ENCODE results near the gene LRRC23.
"Not testable (repeated sequence)": the region's sequence is repeated elsewhere in the genome, so short reads cannot be mapped to it uniquely, and the experiment has no call there.

Gene LRRC23

DNA sequence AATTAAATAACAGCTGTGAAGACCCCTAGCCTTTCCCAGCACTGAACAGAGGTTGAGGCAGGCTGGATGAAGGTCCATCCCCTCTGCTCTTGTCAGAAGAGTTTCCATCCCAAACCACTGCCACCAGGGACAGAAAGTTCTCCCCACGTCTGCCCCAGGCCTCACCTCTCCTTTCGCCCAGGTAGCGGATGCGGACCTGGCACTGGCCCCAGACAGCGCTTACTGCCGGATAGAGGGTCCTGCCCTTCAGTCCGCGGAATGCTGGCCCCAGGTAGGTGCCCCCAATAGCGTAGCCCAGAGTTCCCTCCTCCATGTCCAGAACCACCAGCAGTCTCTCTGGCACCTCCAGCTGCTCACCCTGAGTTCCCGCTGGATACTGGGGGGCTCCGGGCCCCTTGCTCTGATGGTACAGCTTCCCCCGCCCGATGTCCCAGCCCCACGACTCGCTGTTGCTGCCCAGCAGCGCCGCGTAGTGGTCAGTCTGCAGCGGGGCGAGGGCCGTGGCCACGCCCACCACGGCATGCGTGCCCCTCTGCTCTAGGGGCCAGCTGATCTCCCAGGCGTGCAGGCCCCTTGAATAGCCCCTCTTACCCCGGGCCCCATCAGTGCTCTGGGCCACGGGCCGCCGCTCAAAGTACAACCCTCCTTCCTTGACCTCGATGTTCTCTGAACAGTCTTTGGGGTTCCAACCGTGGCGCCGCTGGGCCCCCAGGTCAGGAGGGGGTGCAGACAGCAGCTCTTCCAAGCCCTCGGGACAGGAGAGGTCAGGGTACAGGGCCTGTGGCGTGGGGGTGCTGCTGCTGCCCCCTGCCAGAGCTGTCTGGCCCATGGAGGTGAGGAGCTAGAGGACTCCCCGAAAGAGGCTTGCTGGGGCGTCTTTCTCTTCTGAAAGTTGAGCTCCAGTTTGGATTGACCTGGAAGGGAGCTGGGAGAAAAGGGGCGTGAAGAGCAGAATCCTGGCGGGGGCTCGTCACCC, 32.3 kb upstream of the LRRC23 start:
- DNase-seq, result peak; percentile 91

DNA sequence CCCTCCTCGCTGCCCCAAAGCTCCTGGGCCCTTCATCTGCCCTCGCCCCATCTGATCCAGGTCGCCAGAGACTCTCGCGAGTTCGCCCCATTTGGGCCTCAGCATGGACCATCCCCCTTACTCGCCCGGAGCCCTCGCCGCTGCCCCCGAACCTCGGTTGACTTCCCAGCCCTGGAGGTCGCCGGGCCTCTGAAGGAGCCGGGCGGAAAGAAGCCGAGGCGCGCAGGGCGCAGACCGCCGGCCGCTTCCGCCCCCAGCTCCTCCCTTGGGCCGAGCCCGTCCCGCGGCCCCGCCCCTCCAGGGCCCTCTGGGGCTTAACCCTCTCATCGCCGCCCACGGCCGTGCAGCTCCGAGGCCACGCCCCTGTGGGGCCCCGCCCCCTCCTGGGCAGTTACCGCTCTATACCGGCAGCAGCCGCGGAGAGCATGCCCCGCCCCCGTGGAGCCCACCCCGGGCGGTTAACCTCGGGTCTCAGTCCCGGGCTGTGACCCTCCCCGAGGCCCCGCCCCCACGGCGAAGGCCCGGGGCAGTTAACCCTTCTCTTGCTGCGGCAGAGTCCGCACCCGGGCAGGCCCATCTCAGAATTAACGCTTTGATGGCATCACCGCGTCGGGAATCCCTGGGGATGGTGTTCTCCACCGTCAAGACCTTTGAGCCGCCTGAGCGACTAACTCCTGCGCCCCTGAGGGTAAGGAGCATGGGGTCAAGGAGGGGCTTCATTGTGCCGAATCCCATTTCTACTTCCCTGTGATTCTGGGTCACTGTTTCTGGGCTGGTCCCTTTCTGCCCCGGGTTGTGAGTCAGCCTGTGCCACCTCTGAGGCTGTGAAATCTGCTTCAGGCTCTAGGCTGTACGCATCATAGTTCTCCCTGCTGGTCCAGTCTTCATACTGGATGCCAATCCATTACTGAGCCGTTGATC, 31.3 kb upstream of the LRRC23 start, which contains the start of gene SPSB2:
SPSB2 (minus strand) TSS at position 210 of the 921 bp plus-strand sequence. CDS start 402 bp downstream, outside the sequence.
- peak; percentile 98 for DNase-seq

- DNase-seq, result not testable (repeated sequence)
Measured at GRCh38 chr12:6874015-6874368, 30.6 kb upstream of the LRRC23 start.

DNA sequence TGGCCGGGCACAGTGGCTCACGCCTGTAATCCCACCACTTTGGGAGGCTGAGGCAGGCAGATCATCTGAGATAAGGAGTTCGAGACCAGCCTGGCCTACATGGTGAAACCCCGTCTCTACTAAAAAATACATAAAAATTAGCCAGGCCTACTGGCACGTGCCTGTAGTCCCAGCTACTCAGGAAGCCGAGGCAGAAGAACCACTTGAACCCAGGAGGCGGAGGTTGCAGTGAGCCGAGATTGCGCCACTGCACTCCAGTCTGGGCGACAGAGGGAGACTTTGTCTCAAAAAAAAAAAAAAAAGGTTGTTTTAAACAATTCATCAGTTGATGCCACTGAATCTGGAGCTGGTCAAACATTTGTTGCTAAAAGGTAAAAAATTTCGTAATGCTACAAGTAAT, 24.8 kb upstream of the LRRC23 start:
- not testable (repeated sequence) for DNase-seq

DNA sequence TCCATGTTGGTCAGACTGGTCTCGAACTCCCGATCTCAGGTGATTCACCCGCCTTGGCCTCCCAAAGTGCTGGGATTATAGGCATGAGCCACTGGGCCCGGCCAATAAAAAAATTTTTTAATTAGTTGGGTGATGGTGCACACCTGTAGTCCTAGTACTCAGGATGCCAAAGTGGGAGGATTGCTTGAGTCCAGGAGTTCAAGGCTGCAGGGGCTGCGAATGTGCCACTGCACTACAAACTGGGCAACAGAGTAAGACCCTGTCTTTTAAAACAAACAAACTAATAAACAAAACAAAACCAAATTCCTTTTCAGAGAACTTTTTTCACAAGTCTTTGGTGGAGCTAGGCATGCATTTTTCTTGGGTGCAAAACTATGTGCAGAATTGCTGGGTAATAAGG, 21.4 kb upstream of the LRRC23 start:
- no peak for DNase-seq

GRCh38 chr12:6883683-6884082, 20.9 kb upstream of the LRRC23 start:
- DNase-seq, result no peak

GRCh38 chr12:6884539-6884938, 20.1 kb upstream of the LRRC23 start:
- DNase-seq, result no peak

DNA sequence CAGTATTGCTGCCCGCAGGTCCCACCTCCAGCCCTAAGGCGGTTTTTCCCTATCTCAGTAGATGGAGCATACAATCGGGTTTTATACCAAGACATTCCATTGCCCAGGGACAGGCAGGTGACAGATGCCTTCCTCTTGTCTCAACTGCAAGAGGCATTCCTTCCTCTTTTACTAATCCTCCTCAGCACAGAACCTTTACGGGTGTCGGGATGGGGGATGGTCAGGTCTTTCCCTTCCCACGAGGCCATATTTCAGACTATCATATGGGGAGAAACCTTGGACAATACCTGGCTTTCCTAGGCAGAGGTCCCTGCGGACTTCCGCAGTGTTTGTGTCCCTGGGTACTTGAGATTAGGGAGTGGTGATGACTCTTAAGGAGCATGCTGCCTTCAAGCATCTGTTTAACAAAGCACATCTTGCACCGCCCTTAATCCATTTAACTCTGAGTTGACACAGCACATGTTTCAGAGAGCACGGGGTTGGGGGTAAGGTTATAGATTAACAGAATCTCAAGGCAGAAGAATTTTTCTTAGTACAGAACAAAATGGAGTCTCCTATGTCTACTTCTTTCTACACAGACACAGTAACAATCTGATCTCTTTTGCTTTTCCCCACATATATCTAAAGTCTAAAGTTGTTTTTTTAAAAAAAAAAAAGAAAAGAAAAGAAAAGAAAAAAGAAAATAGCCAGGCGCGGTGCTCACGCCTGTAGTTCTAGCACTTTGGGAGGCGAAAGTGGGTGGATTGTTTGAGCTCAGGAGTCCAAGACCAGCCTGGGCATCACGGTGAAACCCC, 18.2 kb upstream of the LRRC23 start:
- DNase-seq, result not testable (repeated sequence)

GRCh38 chr12:6887460-6887859, 17.2 kb upstream of the LRRC23 start:
- no peak for DNase-seq

DNA sequence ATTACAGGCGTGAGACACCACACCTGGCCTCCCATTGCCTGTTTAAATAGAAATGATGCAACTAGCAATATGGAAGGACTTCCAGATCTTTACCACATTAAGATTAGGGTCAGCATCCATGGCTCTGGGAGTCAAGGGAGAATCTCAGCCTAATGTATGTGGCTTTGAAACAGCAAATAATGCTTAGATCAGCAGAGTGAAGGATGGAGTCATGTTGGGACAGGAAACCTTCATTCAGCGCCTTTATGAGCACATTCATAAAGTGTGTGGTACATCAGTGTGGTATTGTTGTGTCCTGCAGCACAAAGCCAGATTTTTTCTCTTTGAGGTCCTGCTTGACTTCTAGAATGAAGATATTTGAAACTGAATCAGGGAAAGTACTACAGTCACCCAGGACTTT, 16.3 kb upstream of the LRRC23 start:
- no peak for DNase-seq

- not testable (repeated sequence) for DNase-seq
Measured at GRCh38 chr12:6888794-6889193, 15.8 kb upstream of the LRRC23 start.

- DNase-seq, result not testable (repeated sequence)
Measured at GRCh38 chr12:6889775-6890573, 14.6 kb upstream of the LRRC23 start.

- DNase-seq, result peak; percentile 99
Measured at GRCh38 chr12:6890789-6891645, 13.6 kb upstream of the LRRC23 start.

DNA sequence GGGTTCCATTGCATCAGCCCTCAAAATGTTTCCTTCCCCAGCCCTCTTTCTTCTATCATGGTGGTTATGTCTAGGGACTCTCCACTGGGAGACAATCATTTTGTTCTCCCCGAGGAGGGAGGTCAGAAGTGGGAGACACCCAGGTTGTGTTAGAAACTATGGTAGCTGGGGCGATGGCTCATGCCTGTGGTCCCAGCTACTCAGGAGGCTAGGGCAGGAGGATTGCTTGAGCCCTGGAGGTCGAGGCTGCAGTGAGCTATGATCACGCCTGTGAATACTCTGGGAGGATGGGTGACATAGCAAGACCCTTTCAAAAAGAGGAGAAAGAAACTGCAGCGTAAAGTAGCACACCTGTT, 13.0 kb upstream of the LRRC23 start:
- no peak for DNase-seq

DNA sequence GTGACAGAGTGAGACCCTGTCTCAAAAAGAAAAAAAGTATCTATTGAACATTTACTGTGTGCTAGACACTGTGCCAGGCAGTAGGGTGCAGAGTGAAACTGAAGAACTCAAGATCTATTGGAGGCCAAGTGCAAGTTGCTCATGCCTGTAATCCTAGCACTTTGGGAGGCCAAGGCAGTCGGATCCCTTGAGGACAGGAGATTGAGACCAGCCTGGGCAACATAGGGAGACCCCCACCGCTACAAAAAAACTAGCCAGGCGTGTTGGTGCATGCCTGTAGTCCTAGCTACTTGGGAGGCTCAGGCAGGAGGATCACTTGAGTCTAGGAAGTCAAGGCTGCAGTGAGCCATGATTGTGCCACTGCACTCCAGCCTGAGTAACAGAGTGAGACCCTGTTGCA, 11.9 kb upstream of the LRRC23 start:
- not testable (repeated sequence) for DNase-seq

GRCh38 chr12:6894321-6894720, 10.3 kb upstream of the LRRC23 start:
- no peak for DNase-seq

DNA sequence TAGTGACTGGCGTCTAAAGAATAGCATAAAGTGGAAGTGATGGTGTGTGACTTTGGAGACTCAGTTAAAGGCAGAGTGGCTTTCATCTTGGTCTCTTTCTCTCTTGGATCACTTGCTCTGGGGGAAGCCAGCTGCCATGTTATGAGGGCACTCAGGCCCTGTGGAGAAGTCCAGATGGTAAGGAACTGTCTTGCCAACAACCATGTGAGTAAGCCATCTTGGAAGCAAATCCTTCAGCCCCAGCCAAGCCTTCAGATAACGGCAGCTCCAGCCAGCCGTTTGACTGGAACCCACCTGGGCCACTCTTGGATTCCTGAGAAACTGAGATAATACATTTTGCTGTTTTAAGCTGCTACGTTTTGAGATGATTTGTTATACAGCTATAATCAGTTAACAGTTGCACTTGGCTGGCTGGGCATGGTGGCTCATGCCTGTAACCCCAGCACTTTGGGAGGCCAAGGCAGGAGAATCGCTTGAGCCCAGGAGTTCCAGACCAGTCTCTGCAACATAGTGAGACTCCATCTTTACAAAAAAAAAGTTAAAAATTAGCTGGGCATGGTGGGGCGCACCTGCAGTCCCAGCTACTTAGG, 7.7 kb upstream of the LRRC23 start:
- DNase-seq, result no peak

- no peak for DNase-seq
Measured at GRCh38 chr12:6899427-6899826, 5.2 kb upstream of the LRRC23 start.

DNA sequence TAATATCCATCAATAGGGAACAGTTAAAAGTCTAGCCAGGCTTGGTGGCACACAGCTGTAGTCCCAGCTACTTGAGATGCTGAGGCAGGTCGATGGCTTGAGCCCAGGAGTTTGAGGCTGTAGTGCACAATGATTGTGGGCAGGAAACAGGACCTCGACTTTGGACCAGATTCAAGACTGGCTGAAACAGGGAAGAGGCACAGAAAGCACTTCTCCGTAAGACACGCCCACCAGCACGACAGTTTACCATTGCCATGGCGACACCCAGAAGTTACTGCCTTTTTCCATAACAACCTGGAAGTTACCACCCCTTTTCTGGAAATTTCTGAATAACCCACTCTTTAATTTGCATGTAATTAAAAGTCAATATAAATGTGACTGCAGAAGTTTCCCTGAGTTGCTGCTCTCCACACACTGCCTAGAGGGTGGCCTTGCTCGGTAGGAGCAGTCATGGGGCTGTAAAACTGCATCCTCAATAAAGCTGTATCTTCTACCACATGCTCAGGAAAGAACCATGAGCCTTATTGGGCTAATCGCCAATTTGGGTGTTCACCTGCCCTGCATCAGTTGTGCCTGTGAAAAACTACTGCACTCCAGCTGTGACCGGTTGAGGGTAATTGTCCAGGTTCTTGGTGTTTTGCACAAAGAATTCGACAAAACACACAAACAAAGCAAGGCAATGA, 4.6 kb upstream of the LRRC23 start:
- DNase-seq, result no peak

GRCh38 chr12:6902448-6902847, 2.2 kb upstream of the LRRC23 start:
- no peak for DNase-seq

Data from right forelimb (tissue), 1 donor.